Measurements from ENCODE around the gene CARD6. TPM values are rescaled to one million over a fixed set of nuclear protein-coding genes. Genes with fewer than 3 reads are reported as not detected.

Gene CARD6
- total and polyA plus RNA-seq, 2 of the 13 experiments (the other 11 are each of a cell fraction or from before 2014, with no cell fraction given), result 0.33 to 1.4 TPM

DNA sequence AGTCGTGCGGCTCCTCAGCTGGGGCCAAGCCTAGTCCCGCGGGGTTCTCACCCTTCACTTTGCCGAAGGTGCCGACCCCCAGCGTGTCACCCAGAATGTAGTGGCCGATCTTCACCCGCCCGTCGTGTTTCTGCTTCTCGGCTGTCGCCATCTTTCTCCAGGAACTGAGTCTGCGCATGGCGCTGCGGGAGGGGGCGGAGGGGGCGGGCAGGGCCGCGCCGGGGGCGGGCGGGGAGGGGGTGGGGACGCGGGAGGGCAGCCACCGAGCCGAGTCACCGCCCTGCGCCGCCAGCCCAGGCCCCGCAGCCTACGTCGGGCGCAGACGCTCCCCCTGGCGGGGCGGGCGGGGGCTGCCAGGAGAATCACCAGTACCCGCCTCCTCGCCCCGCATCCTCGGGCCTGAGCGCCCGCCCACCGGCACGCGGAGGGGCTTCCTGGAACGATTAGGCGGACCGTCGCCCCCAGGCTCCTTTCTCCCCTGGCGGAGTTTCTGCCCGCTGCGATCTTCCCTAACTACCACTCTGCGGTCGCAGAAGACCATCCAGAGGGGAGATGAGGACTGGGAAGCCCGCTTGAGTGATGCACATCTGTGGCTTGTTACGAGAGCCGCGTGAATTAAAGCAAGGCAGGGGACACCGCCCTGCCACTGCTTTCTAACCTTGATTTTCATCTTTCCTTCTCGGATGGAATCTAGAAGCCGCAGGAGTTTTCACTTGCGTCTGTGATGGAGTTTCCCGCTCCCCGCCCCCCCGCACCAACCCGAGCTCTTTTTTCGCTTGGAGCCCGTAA, 43.0 kb upstream of the CARD6 start, which contains the start of gene PRKAA1 (continued):
- TF ChIP-seq ZNF282 (IDR thresholded peaks at IDR 0.05; ENCODE audit: partially characterized antibody) (no peak), NCOR1 (IDR thresholded peaks at IDR 0.05; ENCODE audit: borderline replicate concordance, low read length) (no peak), TOE1 (CRISPR knock-in tag; IDR thresholded peaks at IDR 0.05) (no peak), ELF1 (CRISPR knock-in tag; IDR thresholded peaks at IDR 0.05) (0 out of 2 replicates have a peak, but pooled peaks have one; percentile 45), ZNF333 (CRISPR knock-in tag; IDR thresholded peaks at IDR 0.05; ENCODE audit: borderline replicate concordance) (no peak), TSC22D2 (CRISPR knock-in tag; IDR thresholded peaks at IDR 0.05; ENCODE audit: borderline replicate concordance) (no peak), ZNF235 (CRISPR knock-in tag; IDR thresholded peaks at IDR 0.05; ENCODE audit: borderline replicate concordance) (no peak), ZNF558 (CRISPR knock-in tag; IDR thresholded peaks at IDR 0.05; ENCODE audit: borderline replicate concordance) (0 out of 2 replicates have a peak, but pooled peaks have one; percentile 69), THAP8 (CRISPR knock-in tag; IDR thresholded peaks at IDR 0.05; ENCODE audit: borderline replicate concordance) (no peak), HOXA9 (CRISPR knock-in tag; IDR thresholded peaks at IDR 0.05; ENCODE audit: borderline replicate concordance) (no peak), ZNF678 (CRISPR knock-in tag; IDR thresholded peaks at IDR 0.05) (no peak), ZNF224 (CRISPR knock-in tag; IDR thresholded peaks at IDR 0.05) (no peak), ZNF33A (CRISPR knock-in tag; IDR thresholded peaks at IDR 0.05; ENCODE audit: borderline replicate concordance) (no peak), ZNF563 (CRISPR knock-in tag; IDR thresholded peaks at IDR 0.05) (no peak)
- TF ChIP-seq, protein P1, sequence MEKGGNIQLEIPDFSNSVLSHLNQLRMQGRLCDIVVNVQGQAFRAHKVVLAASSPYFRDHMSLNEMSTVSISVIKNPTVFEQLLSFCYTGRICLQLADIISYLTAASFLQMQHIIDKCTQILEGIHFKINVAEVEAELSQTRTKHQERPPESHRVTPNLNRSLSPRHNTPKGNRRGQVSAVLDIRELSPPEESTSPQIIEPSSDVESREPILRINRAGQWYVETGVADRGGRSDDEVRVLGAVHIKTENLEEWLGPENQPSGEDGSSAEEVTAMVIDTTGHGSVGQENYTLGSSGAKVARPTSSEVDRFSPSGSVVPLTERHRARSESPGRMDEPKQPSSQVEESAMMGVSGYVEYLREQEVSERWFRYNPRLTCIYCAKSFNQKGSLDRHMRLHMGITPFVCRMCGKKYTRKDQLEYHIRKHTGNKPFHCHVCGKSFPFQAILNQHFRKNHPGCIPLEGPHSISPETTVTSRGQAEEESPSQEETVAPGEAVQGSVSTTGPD (CRISPR knock-in tag; IDR thresholded peaks at IDR 0.05), result no peak
- TF ChIP-seq, protein P2, sequence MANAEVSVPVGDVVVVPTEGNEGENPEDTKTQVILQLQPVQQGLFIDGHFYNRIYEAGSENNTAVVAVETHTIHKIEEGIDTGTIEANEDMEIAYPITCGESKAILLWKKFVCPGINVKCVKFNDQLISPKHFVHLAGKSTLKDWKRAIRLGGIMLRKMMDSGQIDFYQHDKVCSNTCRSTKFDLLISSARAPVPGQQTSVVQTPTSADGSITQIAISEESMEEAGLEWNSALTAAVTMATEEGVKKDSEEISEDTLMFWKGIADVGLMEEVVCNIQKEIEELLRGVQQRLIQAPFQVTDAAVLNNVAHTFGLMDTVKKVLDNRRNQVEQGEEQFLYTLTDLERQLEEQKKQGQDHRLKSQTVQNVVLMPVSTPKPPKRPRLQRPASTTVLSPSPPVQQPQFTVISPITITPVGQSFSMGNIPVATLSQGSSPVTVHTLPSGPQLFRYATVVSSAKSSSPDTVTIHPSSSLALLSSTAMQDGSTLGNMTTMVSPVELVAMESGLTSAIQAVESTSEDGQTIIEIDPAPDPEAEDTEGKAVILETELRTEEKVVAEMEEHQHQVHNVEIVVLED (CRISPR knock-in tag; IDR thresholded peaks at IDR 0.05; ENCODE audit: borderline replicate concordance), result peak; percentile 55
- TF ChIP-seq, protein P3, sequence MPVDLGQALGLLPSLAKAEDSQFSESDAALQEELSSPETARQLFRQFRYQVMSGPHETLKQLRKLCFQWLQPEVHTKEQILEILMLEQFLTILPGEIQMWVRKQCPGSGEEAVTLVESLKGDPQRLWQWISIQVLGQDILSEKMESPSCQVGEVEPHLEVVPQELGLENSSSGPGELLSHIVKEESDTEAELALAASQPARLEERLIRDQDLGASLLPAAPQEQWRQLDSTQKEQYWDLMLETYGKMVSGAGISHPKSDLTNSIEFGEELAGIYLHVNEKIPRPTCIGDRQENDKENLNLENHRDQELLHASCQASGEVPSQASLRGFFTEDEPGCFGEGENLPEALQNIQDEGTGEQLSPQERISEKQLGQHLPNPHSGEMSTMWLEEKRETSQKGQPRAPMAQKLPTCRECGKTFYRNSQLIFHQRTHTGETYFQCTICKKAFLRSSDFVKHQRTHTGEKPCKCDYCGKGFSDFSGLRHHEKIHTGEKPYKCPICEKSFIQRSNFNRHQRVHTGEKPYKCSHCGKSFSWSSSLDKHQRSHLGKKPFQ (CRISPR knock-in tag; IDR thresholded peaks at IDR 0.05; ENCODE audit: insufficient replicate concordance), result no peak
- TF ChIP-seq, protein P4, sequence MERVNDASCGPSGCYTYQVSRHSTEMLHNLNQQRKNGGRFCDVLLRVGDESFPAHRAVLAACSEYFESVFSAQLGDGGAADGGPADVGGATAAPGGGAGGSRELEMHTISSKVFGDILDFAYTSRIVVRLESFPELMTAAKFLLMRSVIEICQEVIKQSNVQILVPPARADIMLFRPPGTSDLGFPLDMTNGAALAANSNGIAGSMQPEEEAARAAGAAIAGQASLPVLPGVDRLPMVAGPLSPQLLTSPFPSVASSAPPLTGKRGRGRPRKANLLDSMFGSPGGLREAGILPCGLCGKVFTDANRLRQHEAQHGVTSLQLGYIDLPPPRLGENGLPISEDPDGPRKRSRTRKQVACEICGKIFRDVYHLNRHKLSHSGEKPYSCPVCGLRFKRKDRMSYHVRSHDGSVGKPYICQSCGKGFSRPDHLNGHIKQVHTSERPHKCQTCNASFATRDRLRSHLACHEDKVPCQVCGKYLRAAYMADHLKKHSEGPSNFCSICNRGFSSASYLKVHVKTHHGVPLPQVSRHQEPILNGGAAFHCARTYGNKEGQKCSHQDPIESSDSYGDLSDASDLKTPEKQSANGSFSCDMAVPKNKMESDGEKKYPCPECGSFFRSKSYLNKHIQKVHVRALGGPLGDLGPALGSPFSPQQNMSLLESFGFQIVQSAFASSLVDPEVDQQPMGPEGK (CRISPR knock-in tag; IDR thresholded peaks at IDR 0.05), result peak; percentile 82
- TF ChIP-seq, protein P5, sequence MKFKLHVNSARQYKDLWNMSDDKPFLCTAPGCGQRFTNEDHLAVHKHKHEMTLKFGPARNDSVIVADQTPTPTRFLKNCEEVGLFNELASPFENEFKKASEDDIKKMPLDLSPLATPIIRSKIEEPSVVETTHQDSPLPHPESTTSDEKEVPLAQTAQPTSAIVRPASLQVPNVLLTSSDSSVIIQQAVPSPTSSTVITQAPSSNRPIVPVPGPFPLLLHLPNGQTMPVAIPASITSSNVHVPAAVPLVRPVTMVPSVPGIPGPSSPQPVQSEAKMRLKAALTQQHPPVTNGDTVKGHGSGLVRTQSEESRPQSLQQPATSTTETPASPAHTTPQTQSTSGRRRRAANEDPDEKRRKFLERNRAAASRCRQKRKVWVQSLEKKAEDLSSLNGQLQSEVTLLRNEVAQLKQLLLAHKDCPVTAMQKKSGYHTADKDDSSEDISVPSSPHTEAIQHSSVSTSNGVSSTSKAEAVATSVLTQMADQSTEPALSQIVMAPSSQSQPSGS (CRISPR knock-in tag; IDR thresholded peaks at IDR 0.05), result no peak
